Progenitor cell of endocrine pancreas (in vitro differentiated cells): ENCODE results near the gene BCAN. TPM values are rescaled to one million over a fixed set of nuclear protein-coding genes. Genes with fewer than 3 reads are reported as not detected.

ENCODE experiments used
- DNase-seq: peaks from one replicate; pipeline ENCODE4 v3.0.0; 2021; ENCODE audit warnings: low spot score; ENCODE audit not compliant: unreplicated experiment
- H3K27ac Mint-ChIP-seq: 2 replicates; pipeline ENCODE4 v1.8.0; 2021; ENCODE audit warnings: mild to moderate bottlenecking, moderate library complexity, mixed read lengths
- H3K27me3 Mint-ChIP-seq: 2 replicates; pipeline ENCODE4 v1.8.0; 2021; ENCODE audit warnings: mixed read lengths
- H3K36me3 Mint-ChIP-seq: 2 replicates; pipeline ENCODE4 v1.8.0; 2022; ENCODE audit warnings: mixed read lengths; ENCODE audit not compliant: insufficient read depth
- H3K4me1 Mint-ChIP-seq: 2 replicates; pipeline ENCODE4 v1.8.0; 2021; ENCODE audit warnings: low read depth, mixed read lengths
- H3K4me3 Mint-ChIP-seq: 2 replicates; pipeline ENCODE4 v1.8.0; 2021; ENCODE audit warnings: low read depth, mild to moderate bottlenecking, moderate library complexity, mixed read lengths
- H3K9me3 Mint-ChIP-seq: 2 replicates; pipeline ENCODE4 v1.8.0; 2021; ENCODE audit warnings: low read depth, mixed read lengths
- CTCF ChIP-seq: fragments of 200-600 bp; sonication (generic); IDR thresholded peaks from one replicate; pipeline ENCODE4 v1.5.0; 2021; ENCODE audit warnings: antibody characterized with exemption, mild to moderate bottlenecking; ENCODE audit not compliant: unreplicated experiment
- total RNA-seq: library from RNA; stranded (reverse); gene quantifications from 2 replicates; pipeline ENCODE4 v1.2.1, GENCODE V29; 2021

BCAN gene
- total RNA-seq, 1 donor from 2014 or later = not detected

GRCh38 chr1:156655904-156656516, 14.1 kb downstream of the BCAN start:
- Mint-ChIP-seq H3K4me3 (no peak overlapping the region), H3K9me3 (no peaks in the 10 kb centered on the region), H3K27me3 (peaks cover 81% of the 10 kb centered on the region), H3K27ac (no peak overlapping the region), H3K36me3 (no peaks in the 10 kb centered on the region), H3K4me1 (peaks cover 10% of the 10 kb centered on the region)
- no peak for TF ChIP-seq CTCF
- DNase-seq = no peak

- peak; percentile 73 for DNase-seq
- Mint-ChIP-seq H3K36me3 (no peaks in the 10 kb centered on the region), H3K9me3 (no peaks in the 10 kb centered on the region), H3K4me3 (no peak overlapping the region), H3K27ac (no peak overlapping the region), H3K4me1 (peaks cover 18% of the 10 kb centered on the region), H3K27me3 (peaks cover 73% of the 10 kb centered on the region)
- peak; percentile 93 for TF ChIP-seq CTCF
Measured at GRCh38 chr1:156656806-156657740, 15.2 kb downstream of the BCAN start.

- Mint-ChIP-seq H3K27me3 (peaks cover 68% of the 10 kb centered on the region), H3K36me3 (no peaks in the 10 kb centered on the region), H3K4me1 (peaks cover 20% of the 10 kb centered on the region), H3K9me3 (no peaks in the 10 kb centered on the region), H3K4me3 (no peak overlapping the region), H3K27ac (no peak overlapping the region)
- TF ChIP-seq CTCF = no peak
- no peak for DNase-seq
Measured at GRCh38 chr1:156657741-156658319, 15.9 kb downstream of the BCAN start.

GRCh38 chr1:156658496-156658895, 16.6 kb downstream of the BCAN start:
- H3K27me3 Mint-ChIP-seq = peaks cover 62% of the 10 kb centered on the region
- DNase-seq = no peak
- H3K4me1 Mint-ChIP-seq = peaks cover 21% of the 10 kb centered on the region
- no peaks in the 10 kb centered on the region for H3K9me3 Mint-ChIP-seq
- no peaks in the 10 kb centered on the region for H3K36me3 Mint-ChIP-seq
- H3K27ac Mint-ChIP-seq = no peak overlapping the region
- no peak for TF ChIP-seq CTCF
- no peak overlapping the region for H3K4me3 Mint-ChIP-seq

- Mint-ChIP-seq H3K4me1 (peaks cover 23% of the 10 kb centered on the region), H3K4me3 (no peak overlapping the region), H3K27me3 (peaks cover 56% of the 10 kb centered on the region), H3K36me3 (no peaks in the 10 kb centered on the region), H3K27ac (no peak overlapping the region), H3K9me3 (no peaks in the 10 kb centered on the region)
- no peak for DNase-seq
- TF ChIP-seq CTCF = no peak
Measured at GRCh38 chr1:156658945-156659574, 17.1 kb downstream of the BCAN start.
